Left ventricle myocardium inferior (tissue), 1 donor: ENCODE results near the gene COLQ. TPM values are rescaled to one million over a fixed set of nuclear protein-coding genes. Genes with fewer than 3 reads are reported as not detected.

Source experiments
- DNase-seq: peaks from one replicate; pipeline ENCODE4 v3.0.0-alpha.2; 2020
- H3K27ac ChIP-seq: fragments of 200-600 bp; replicated peaks from 2 replicates; pipeline ENCODE4 v1.8.0; 2021
- H3K27me3 ChIP-seq: fragments of 200-600 bp; 2 replicates; pipeline ENCODE4 v1.8.0; 2021; ENCODE audit warnings: low read depth
- H3K36me3 ChIP-seq: fragments of 200-600 bp; 2 replicates; pipeline ENCODE4 v1.8.0; 2021
- H3K4me1 ChIP-seq: fragments of 200-600 bp; 2 replicates; pipeline ENCODE4 v1.8.0; 2021
- H3K4me3 ChIP-seq: fragments of 200-600 bp; 2 replicates; pipeline ENCODE4 v1.8.0; 2021; ENCODE audit warnings: mild to moderate bottlenecking, moderate library complexity
- H3K9me3 ChIP-seq: fragments of 200-600 bp; replicated peaks from 2 replicates; pipeline ENCODE4 v1.8.0; 2021
- intact Hi-C: fragments of 100-400 bp; cut with micrococcal nuclease; formaldehyde crosslinking; loops from one replicate; pipeline ENCODE4 v1.11.0; 2022
- total RNA-seq: library from RNA; stranded (reverse); fragmentation: NEBNext Ultra II Directional; extraction: Animal tissue kit (Norgen Biotek cat#: 25700); gene quantifications from one replicate; pipeline ENCODE4 v1.2.1, GENCODE V29; 2021
- TF ChIP-seq, protein P1 (sequence below): fragments of 200-600 bp; IDR thresholded peaks from 2 replicates; pipeline ENCODE4 v1.8.0; 2021; ENCODE audit warnings: antibody characterized with exemption, mild to moderate bottlenecking, borderline replicate concordance
- donor health status: DM: no; HTN: yes; CAD: no; lungs with severe emphysema.

Gene COLQ
- total RNA-seq, 1 donor from 2014 or later: 14.9 TPM

DNA sequence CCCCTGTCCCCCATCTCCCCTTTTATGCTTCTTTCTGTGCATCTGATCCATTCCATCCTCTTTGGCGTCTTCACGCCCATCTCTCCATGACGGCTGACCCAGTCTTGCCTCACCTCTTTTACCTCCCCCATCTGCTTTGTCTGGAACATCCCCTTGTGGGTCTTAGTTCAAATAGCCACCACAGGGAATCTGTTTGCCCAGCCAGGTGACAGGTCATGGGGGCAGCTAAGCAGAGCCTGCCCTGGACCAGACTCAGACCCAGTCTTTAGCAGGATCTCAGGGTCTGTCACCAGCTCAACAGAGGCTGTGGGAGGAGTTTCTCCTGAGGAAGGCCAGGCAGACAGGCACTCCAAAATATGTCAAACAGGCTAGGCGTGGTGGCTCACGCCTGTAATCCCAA, 28.1 kb downstream of the COLQ start:
- Histone ChIP-seq H3K4me1 (peaks cover 30% of the 10 kb centered on the region), H3K27ac (no peak overlapping the region), H3K9me3 (no peaks in the 10 kb centered on the region), H3K4me3 (no peak overlapping the region), H3K36me3 (no peaks in the 10 kb centered on the region), H3K27me3 (no peaks in the 10 kb centered on the region)
- no peak for DNase-seq
- TF ChIP-seq, protein P1, sequence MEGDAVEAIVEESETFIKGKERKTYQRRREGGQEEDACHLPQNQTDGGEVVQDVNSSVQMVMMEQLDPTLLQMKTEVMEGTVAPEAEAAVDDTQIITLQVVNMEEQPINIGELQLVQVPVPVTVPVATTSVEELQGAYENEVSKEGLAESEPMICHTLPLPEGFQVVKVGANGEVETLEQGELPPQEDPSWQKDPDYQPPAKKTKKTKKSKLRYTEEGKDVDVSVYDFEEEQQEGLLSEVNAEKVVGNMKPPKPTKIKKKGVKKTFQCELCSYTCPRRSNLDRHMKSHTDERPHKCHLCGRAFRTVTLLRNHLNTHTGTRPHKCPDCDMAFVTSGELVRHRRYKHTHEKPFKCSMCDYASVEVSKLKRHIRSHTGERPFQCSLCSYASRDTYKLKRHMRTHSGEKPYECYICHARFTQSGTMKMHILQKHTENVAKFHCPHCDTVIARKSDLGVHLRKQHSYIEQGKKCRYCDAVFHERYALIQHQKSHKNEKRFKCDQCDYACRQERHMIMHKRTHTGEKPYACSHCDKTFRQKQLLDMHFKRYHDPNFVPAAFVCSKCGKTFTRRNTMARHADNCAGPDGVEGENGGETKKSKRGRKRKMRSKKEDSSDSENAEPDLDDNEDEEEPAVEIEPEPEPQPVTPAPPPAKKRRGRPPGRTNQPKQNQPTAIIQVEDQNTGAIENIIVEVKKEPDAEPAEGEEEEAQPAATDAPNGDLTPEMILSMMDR: no peak
- intact Hi-C loops: no loop called here

DNA sequence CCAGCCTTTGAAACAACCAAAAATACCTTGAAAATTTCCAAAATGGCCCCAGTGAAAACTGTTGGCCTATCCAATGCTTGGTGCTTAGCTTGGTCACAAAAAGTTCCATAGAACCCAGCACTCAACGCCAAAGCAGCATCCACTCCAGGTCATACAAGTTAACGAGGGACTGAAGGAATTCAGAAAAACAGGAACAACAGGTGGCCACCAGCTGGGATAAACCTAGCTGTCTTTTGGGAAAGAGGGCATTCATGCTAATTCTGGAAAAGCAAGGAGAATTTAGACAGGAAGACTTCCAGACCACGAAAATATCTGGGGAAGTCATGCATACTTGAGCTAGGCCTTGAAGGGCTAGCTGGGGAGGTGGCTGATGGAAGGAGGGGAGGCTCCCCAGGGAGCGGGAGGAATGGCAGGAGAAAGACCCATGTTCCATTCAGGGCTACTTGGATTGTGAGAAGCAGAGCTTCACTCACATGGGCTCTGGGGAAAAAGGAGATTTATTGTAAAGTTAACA, 28.6 kb downstream of the COLQ start:
- Histone ChIP-seq H3K27me3 (no peaks in the 10 kb centered on the region), H3K36me3 (no peaks in the 10 kb centered on the region), H3K9me3 (no peaks in the 10 kb centered on the region), H3K27ac (no peak overlapping the region), H3K4me1 (peaks cover 28% of the 10 kb centered on the region), H3K4me3 (no peak overlapping the region)
- DNase-seq: no peak
- intact Hi-C loops: no loop called here
- TF ChIP-seq, protein P1: no peak

DNA sequence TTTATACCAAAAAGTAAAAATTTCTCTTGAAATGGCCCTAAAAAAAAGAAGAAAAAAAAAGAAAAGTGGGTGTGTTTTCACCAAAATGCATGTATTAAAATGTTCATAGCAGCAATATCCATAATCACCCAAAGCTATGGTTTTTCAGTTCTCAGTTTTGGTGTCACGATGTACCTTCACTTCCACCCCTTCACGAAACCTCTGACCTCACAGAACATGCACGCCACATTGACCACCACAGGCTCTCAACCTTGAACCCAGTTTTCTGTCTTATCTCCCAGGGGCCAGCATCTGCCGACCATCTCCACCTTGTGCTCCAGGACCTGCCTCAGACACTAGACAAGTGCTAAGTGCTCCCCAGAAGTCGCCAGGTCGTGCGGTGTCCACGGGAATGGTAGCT, 30.4 kb downstream of the COLQ start:
- TF ChIP-seq, protein P1: no peak
- peaks cover 13% of the 10 kb centered on the region for H3K4me1 ChIP-seq
- DNase-seq: no peak
- intact Hi-C loops: no loop called here
- H3K27me3 ChIP-seq: no peaks in the 10 kb centered on the region
- no peaks in the 10 kb centered on the region for H3K9me3 ChIP-seq
- peaks cover 6% of the 10 kb centered on the region for H3K36me3 ChIP-seq
- H3K4me3 ChIP-seq: no peak overlapping the region
- no peak overlapping the region for H3K27ac ChIP-seq

DNA sequence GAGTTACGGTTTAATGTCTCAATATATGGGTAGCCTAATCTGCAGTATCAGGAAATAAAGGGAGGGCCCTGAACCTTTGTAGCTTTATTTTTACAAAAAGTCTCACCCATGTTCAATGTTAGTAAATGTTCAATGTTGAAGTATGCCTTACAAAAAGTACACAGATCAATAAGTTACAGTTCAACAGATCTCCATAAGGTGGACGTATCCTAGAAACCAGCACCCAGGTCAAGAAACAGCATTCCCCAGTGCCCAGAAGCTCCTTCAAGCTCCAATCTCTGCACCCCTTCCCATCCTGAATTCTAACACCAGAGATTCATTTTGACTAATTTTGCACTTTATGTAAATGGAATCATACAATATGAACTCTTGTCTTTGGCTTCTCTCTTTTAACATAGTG, 31.3 kb downstream of the COLQ start:
- H3K4me3 ChIP-seq: no peak overlapping the region
- TF ChIP-seq, protein P1: no peak

DNA sequence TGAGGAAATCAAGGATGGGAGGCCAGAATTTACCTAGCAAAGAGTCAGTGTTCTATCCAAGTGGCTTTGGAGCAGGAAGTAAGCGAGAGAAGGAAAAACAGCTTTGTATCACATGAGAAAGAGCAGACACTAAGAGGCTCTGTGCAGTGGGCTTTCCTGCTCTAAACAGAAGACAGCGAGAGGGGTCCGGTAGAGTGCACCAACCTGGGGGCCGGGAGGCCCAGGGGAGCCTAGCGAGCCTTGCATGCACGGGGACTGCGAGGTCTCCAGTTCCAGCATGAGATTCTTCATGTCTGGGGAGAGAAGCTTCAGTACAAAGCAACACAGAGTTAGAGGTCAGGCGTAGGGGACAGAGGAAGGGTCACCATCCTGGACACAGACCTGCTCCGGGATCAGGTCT, 33.5 kb downstream of the COLQ start:
- no peak for DNase-seq
- H3K4me3 ChIP-seq: no peak overlapping the region
- TF ChIP-seq, protein P1: no peak
- intact Hi-C loops: no loop called here
- peaks cover 6% of the 10 kb centered on the region for H3K36me3 ChIP-seq
- no peaks in the 10 kb centered on the region for H3K4me1 ChIP-seq
- no peaks in the 10 kb centered on the region for H3K27me3 ChIP-seq
- no peaks in the 10 kb centered on the region for H3K9me3 ChIP-seq
- no peak overlapping the region for H3K27ac ChIP-seq

More for the DNA sequence above, 31.3 kb downstream of the COLQ start:
- intact Hi-C loops: no loop called here
- no peak for DNase-seq
- H3K9me3 ChIP-seq: no peaks in the 10 kb centered on the region
- peaks cover 6% of the 10 kb centered on the region for H3K36me3 ChIP-seq
- H3K4me1 ChIP-seq: peaks cover 3% of the 10 kb centered on the region
- no peak overlapping the region for H3K27ac ChIP-seq
- H3K27me3 ChIP-seq: no peaks in the 10 kb centered on the region
